Pancreas (tissue), 10 donors: ENCODE results near the gene COX5B. TPM values are rescaled to one million over a fixed set of nuclear protein-coding genes. Genes with fewer than 3 reads are reported as not detected.
"Not testable (repeated sequence)": the region's sequence is repeated elsewhere in the genome, so short reads cannot be mapped to it uniquely, and the experiment has no call there.

Source experiments
- ATAC-seq, 4 donors: fragments of 200-7000 bp; cut with Tn5 transposase; one replicate each; pipeline versions ENCODE4 v1.8.0 to v1.9.1; 2020; ENCODE audit warnings: mild to moderate bottlenecking in 4 of 4, moderate library complexity in 4 of 4
- DNase-seq, 6 donors: peaks; one replicate each; pipeline ENCODE4 v3.0.0-alpha.2; 2020
- FAIRE-seq: peaks from 2 replicates; lab custom pipeline; 2012; peaks lifted over from hg19 to GRCh38; lab: Jason Lieb, UNC
- H3K27ac ChIP-seq, 4 donors: fragments of 200-600 bp; sonication (generic); 1 replicate in 3 of 4; 2 replicates in 1 of 4; pipeline versions ENCODE4 v1.5.0 to v1.8.0; 2020
- H3K27me3 ChIP-seq, 4 donors: fragments of 200-600 bp; one replicate each; pipeline ENCODE4 v1.8.0; 2021
- H3K36me3 ChIP-seq, 3 donors: fragments of 200-600 bp; sonication (generic) in 1 of 3; one replicate each; pipeline versions ENCODE4 v1.5.0 to v1.8.0; 2020 to 2021
- H3K4me1 ChIP-seq, 3 donors: fragments of 200-600 bp; one replicate each; pipeline ENCODE4 v1.8.0; 2021
- H3K4me3 ChIP-seq, 4 donors: fragments of 200-600 bp; sonication (generic) in 2 of 4; one replicate each; pipeline versions ENCODE4 v1.5.0 to v1.8.0; 2020 to 2021
- H3K9me3 ChIP-seq, 4 donors: fragments of 200-600 bp; one replicate each; pipeline ENCODE4 v1.8.0; 2021
- CTCF ChIP-seq, 4 donors: fragments of 200-600 bp; sonication (generic) in 3 of 4; IDR thresholded peaks; one replicate each; pipeline versions ENCODE4 v1.5.0 to v1.8.0; 2021; ENCODE audit warnings: antibody characterized with exemption in 4 of 4
- WGBS, 2 donors: extraction: QIAGEN DNeasy Blood & Tissue Kit; methylation state at CpG; one replicate each; pipeline ENCODE4 v1.1.7; 2013; 5-methylcytosine and 5-hydroxymethylcytosine counted together
- intact Hi-C, 3 donors: fragments of 100-400 bp; cut with DNase I; formaldehyde crosslinking; loops; one replicate each; pipeline versions ENCODE4 v1.11.1 to v1.14.2; 2022
- polyA plus RNA-seq, 2 donors: library from polyadenylated mRNA; stranded (reverse); fragments of 200-250 nt; gene quantifications; one replicate each; pipeline ENCODE4 v1.2.3, GENCODE V29; 2013
- total RNA-seq, 6 donors: library from RNA; stranded (reverse); fragmentation: NEBNext Ultra II Directional in 4 of 6; extraction: Animal tissue kit (Norgen Biotek cat#: 25700) in 4 of 6; gene quantifications; one replicate each; pipeline versions ENCODE4 v1.2.1 to v1.2.4, GENCODE V29; 2021 to 2023
- donor health status: healthy with polysubstance abuse.
- donor health status: DM: no; HTN: no; CAD: no; lungs with moderate emphysema.
- donor health status: DM: no; HTN: no; CAD: no.
- donor health status: control.
- donor health status: control.
- donor health status: Bipolar disorder and iron deficiency.
- donor health status: DM: yes; HTN: yes; CAD: no.
- donor health status: DM: no; HTN: no; CAD: no.
- donor health status: DM: no; HTN: no; CAD: no.
- donor health status: DM: yes; HTN: yes; CAD: no.

COX5B gene
- total and polyA plus RNA-seq, 8 donors = 73.5 to 214 (median 103) TPM

GRCh38 chr2:97676620-97677019 lies 30.8 kb downstream of the COX5B start:
- Histone ChIP-seq H3K9me3 (no peaks in the 10 kb centered on the region), H3K27me3 (no peaks in the 10 kb centered on the region), H3K4me1 (no peaks in the 10 kb centered on the region), H3K4me3 (no peak overlapping the region), H3K27ac (no peak overlapping the region), H3K36me3 (no peaks in the 10 kb centered on the region)
- 94 to 100% methylated on average over 1 of the region's 1 CpG for WGBS, 2 donors
- FAIRE-seq (no peak), ATAC-seq (no peak), DNase-seq (no peak)
- no peak for TF ChIP-seq CTCF (IDR thresholded peaks at IDR 0.05)
- intact Hi-C loops = no loop called here

DNA sequence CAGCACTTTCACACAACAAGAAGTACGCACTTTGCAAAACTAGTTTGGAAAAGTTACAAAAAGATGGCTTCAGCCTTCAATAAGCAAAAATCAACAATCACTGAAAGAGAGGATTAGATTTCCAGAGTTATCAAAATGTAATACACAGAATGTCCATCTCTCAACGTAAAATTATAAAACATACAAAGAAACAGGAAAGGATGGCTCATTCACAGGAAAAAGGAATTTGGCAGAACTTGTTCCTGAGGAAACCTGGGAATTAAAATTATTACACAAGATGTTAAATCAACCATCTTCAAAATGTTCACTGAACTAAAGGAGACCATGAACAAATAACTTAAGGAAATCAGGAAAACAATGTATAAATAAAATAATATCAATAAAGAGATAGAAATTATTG lies 31.6 kb downstream of the COX5B start:
- Histone ChIP-seq H3K36me3 (no peaks in the 10 kb centered on the region), H3K9me3 (no peaks in the 10 kb centered on the region), H3K27me3 (no peaks in the 10 kb centered on the region), H3K4me3 (no peak overlapping the region), H3K4me1 (no peaks in the 10 kb centered on the region), H3K27ac (no peak overlapping the region)
- ATAC-seq = no peak
- WGBS, 2 donors = 90 to 92% methylated on average over 2 of the region's 2 CpGs
- no peak for FAIRE-seq
- no peak for TF ChIP-seq CTCF (IDR thresholded peaks at IDR 0.05)
- intact Hi-C loops = no loop called here
- no peak for DNase-seq

GRCh38 chr2:97678298-97678697 lies 32.4 kb downstream of the COX5B start:
- H3K27ac ChIP-seq = no peak overlapping the region
- intact Hi-C loops = no loop called here

GRCh38 chr2:97687235-97687634 lies 41.4 kb downstream of the COX5B start:
- not testable (repeated sequence) for FAIRE-seq
- 95 to 96% methylated on average over 2 of the region's 3 CpGs for WGBS, 2 donors

More at GRCh38 chr2:97678298-97678697, 32.4 kb downstream of the COX5B start:
- FAIRE-seq = no peak
- no peaks in the 10 kb centered on the region for H3K27me3 ChIP-seq
- H3K9me3 ChIP-seq = no peaks in the 10 kb centered on the region
- ATAC-seq = no peak
- 90 to 95% methylated on average over 1 of the region's 1 CpG for WGBS, 2 donors
- no peaks in the 10 kb centered on the region for H3K36me3 ChIP-seq
- no peak overlapping the region for H3K4me3 ChIP-seq
- H3K4me1 ChIP-seq = no peaks in the 10 kb centered on the region
- no peak for TF ChIP-seq CTCF (IDR thresholded peaks at IDR 0.05)
- no peak for DNase-seq

DNA sequence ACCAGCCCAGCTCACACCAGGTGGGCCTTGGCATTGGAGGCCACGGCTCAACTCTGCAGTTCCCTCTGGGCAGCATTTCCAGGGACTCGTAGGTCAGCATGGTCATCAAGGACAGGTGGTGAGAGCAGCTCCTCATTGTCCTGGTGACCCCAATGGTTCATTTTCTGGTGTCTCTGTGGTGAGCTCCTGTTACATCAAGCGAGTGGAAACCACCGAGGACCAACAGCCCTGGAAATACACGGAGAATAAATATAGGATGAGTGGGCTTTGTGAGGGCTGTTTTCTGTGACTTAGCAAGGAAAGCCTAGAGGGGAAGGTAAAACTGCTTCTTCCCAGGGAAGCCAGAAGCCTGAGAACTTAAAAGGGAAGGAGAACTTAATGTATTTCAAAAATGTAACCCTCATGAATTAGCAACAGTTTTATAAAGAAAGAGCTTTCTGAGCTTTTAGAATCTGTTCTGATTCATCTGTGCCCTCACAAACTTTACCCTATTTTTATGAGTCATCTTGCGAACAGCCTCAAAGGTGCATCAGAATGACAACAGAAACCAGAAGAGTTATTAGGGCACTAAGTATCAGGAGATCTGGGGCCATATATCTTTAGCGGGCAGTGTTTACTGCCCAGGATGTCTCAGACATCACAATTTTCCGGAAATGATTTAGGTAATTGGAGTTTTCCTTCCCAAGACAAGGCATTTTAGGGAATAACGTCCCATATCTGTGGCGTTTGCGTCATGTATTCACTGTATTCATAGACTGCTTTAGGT lies 42.4 kb downstream of the COX5B start:
- no peak for TF ChIP-seq CTCF (IDR thresholded peaks at IDR 0.05)
- Histone ChIP-seq H3K27ac (no peak overlapping the region), H3K9me3 (no peaks in the 10 kb centered on the region), H3K27me3 (no peaks in the 10 kb centered on the region), H3K36me3 (no peaks in the 10 kb centered on the region), H3K4me3 (no peak overlapping the region), H3K4me1 (no peaks in the 10 kb centered on the region)
- DNase-seq (peak in 1 of 6 donors; percentile 9), FAIRE-seq (no peak), ATAC-seq (no peak)
- intact Hi-C loops = no loop called here
- WGBS, 2 donors = 88 to 90% methylated on average over 10 to 11 of the region's 11 CpGs

More at GRCh38 chr2:97687235-97687634, 41.4 kb downstream of the COX5B start:
- H3K4me3 ChIP-seq, H3K27ac ChIP-seq, ATAC-seq, H3K36me3 ChIP-seq, intact Hi-C loops, H3K4me1 ChIP-seq, H3K9me3 ChIP-seq, H3K27me3 ChIP-seq: not testable (repeated sequence)
- peak in 1 of 6 donors; percentile 2 for DNase-seq
